Head of caudate nucleus (tissue), 42 donors: ENCODE data around the gene CAPZA1.

Experiments
- DNase-seq, 42 donors: peaks; one replicate each; pipeline versions ENCODE4 v3.0.0 to v3.0.0-alpha.2; 2020 to 2021; ENCODE audit warnings: mixed read lengths in 7 of 42
- intact Hi-C: fragments of 100-400 bp; cut with DNase I; formaldehyde crosslinking; loops from one replicate; pipeline ENCODE4 v1.15.0; 2022

Gene CAPZA1

DNA sequence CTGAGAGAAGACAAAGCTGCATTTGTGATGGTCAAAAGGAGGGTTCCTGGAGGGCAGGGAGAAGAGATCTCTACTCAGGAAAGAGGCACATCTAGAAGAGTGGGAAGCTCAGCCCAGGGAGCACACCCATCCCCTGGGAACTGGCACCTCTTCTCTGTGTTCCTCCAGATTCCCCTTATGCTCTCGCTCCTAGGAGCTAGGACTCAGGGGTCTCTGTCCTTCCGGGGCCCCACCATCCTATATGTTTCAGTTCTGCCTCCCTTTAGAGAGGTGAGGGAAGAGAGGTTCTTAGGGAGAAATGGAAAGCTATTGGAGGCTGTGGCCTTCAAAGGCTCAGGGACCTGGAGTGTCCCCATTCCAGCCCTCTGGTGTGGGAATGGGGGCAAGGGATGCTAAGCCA is 100.1 kb downstream of the CAPZA1 start:
- intact Hi-C loops, result loop anchor here (5.0 to 10.0 kb wide), 4 partner anchors 83 to 325 kb away; partner anchors contain the start of gene SLC16A1
- DNase-seq, result no peak

DNA sequence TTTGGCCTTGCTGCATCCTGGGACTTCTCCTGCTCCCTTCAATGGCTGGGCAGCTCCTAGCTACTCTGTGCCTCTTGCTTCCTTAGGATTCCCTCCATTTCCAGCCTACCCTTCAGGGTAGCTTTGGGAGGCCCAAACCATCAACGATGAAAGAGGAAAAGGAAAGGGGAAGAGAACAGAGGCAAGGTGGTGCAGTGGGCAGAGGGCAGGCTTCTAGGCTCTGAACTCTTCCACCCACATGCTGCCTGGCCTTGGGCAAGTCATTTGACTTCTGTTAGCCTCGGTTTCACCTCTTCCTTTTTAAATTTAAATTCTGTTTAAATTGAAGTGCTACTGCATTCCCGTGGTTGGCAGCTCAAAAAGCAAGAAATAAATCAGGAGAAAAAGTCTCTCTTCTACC is 101.2 kb downstream of the CAPZA1 start:
- intact Hi-C loops, result loop anchor here (5.0 kb wide), 1 partner anchor 82 kb away; no protein-coding TSS in a partner anchor
- peak in 1 of 42 donors; percentile 12 for DNase-seq
